NB4 (cell line): Measurements from ENCODE around the gene SMARCA2.

Experiments used
- CTCF ChIP-seq: IDR thresholded peaks from one replicate; pipeline ENCODE4 v1.5.1; 2012; ENCODE audit warnings: low read depth, low read length
- MYC ChIP-seq: IDR thresholded peaks from 2 replicates; pipeline ENCODE4 v1.6.1; 2011; ENCODE audit warnings: low read depth, low read length
- POLR2A ChIP-seq: IDR thresholded peaks from 2 replicates; pipeline ENCODE4 v1.6.1; 2011; ENCODE audit warnings: mild to moderate bottlenecking; ENCODE audit not compliant: insufficient read length; ENCODE audit errors: extremely low read depth

GRCh38 chr9:1969160-1969559 is 46.0 kb upstream of the SMARCA2 start:
- TF ChIP-seq POLR2A, result no peak
- no peak for TF ChIP-seq CTCF
- TF ChIP-seq MYC, result no peak
